ENCODE measurements around the gene FER. TPM values are rescaled to one million over a fixed set of nuclear protein-coding genes. Genes with fewer than 3 reads are reported as not detected.

Gene FER
- total and polyA plus RNA-seq, 2 of the 8 experiments (the other 6 are each of a cell fraction or from before 2014, with no cell fraction given), result 1.3 to 15.8 TPM

DNA sequence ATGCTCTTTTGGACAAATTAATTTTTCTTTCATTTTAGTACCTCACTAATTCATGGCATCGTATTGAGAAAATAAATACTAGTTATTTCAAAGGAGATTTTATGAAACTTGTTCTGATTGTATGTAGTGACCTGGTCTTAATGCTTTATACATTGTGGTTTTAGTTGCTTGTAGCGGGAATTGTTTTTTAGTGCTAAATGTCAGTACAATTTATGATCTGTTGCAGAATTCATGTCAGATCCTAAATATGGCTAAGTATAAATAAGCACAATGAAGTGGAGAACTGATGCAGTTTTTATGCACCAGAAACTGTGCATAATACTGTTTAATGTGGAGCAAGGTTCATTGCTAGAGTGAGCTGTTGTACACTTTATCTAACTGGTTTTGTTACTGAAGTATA is 353.3 kb downstream of the FER start:
- H3K4me2 ChIP-seq (ENCODE audit: insufficient read depth in 1 of 2, low read depth in 2 of 2, low read length in 2 of 2), result no peak overlapping the region
- H3K9me3 ChIP-seq (ENCODE audit: insufficient read depth in 2 of 2, low read depth in 1 of 2, low read length in 1 of 2), result no peaks in the 10 kb centered on the region
- no peak overlapping the region for H2BK120ac ChIP-seq (replicated peaks; ENCODE audit: low read depth, low read length)
- no peaks in the 10 kb centered on the region for H3K36me3 ChIP-seq (ENCODE audit: control insufficient read depth in 2 of 4, insufficient read depth in 4 of 4, low read length in 3 of 4)
- no peak overlapping the region for H2BK5ac ChIP-seq (ENCODE audit: low read depth, low read length)
- H2AK5ac ChIP-seq (ENCODE audit: low read depth, low read length), result no peak overlapping the region
- CTCF ChIA-PET (ENCODE audit: partially characterized antibody), result no interaction called here
- H3K4me3 ChIP-seq (ENCODE audit: extremely low read depth in 1 of 4, insufficient read depth in 2 of 4, low read depth in 3 of 4, low read length in 4 of 4), result no peak overlapping the region
- no peak overlapping the region for H3K27ac ChIP-seq (ENCODE audit: low read depth, low read length)
- H3K4ac ChIP-seq (replicated peaks; ENCODE audit: insufficient read length, low read depth, low read length), result no peak overlapping the region
- H3K4me1 ChIP-seq (replicated peaks in 1 of 4; ENCODE audit: control insufficient read depth in 3 of 4, insufficient read depth in 4 of 4, low read length in 3 of 4), result no peaks in the 10 kb centered on the region; a peak in 1 of 7 replicates
- FAIRE-seq, result no peak
- H3K27me3 ChIP-seq (replicated peaks in 1 of 4; ENCODE audit: control insufficient read depth in 3 of 4, extremely low read depth in 1 of 4, insufficient read depth in 3 of 4, low read length in 3 of 4), result no peaks in the 10 kb centered on the region
- H2AFZ ChIP-seq (ENCODE audit: low read length), result no peak overlapping the region
- no peak overlapping the region for H4K5ac ChIP-seq (ENCODE audit: insufficient read length, low read depth, low read length)
- H3K18ac ChIP-seq (ENCODE audit: extremely low read depth, low read length), result no peak overlapping the region
- WGBS, 2 experiments (ENCODE audit: extremely low coverage in 1 of 2, insufficient coverage in 1 of 2, insufficient read length in 1 of 2, insufficient replicate concordance in 2 of 2, low coverage in 1 of 2, low lambda C conversion rate in 2 of 2, missing lambda C conversion rate in 1 of 2), result 91% methylated on average over 2 of the region's 2 CpGs; no CpG with 5 or more reads in 1 of the 2 experiments
- H4K91ac ChIP-seq (replicated peaks; ENCODE audit: insufficient read length, low read length), result no peak overlapping the region
- no peak overlapping the region for H3K23ac ChIP-seq (ENCODE audit: insufficient read length)
- no peak overlapping the region for H2BK12ac ChIP-seq (ENCODE audit: low read depth, low read length)
- no peaks in the 10 kb centered on the region for H3K79me1 ChIP-seq (ENCODE audit: low read depth, low read length)
- DNase-seq (ENCODE audit: low read depth in 1 of 2, low spot score in 2 of 2), result no peak
- no peak overlapping the region for H2BK15ac ChIP-seq (ENCODE audit: low read length)
- no peak overlapping the region for H3K14ac ChIP-seq (ENCODE audit: insufficient read length)
- POLR2A ChIA-PET (ENCODE audit: partially characterized antibody), result no interaction called here
- no peaks in the 10 kb centered on the region for H3K23me2 ChIP-seq (ENCODE audit: low read depth, low read length)
- H4K20me1 ChIP-seq (replicated peaks in 1 of 2; ENCODE audit: control insufficient read depth in 1 of 2, insufficient read depth in 2 of 2, low read length in 2 of 2), result no peaks in the 10 kb centered on the region
- H4K8ac ChIP-seq (ENCODE audit: extremely low read depth, insufficient read depth, low read length), result no peak overlapping the region
- no peak overlapping the region for H2BK20ac ChIP-seq (ENCODE audit: low read length)
- H3K56ac ChIP-seq (replicated peaks; ENCODE audit: insufficient read length, low read depth, low read length), result no peak overlapping the region
- no peaks in the 10 kb centered on the region for H3K79me2 ChIP-seq (ENCODE audit: control insufficient read depth in 1 of 2, insufficient read depth in 2 of 2, low read length in 2 of 2)
- H3K9ac ChIP-seq (replicated peaks in 1 of 4; ENCODE audit: extremely low read depth in 1 of 4, low read depth in 3 of 4, low read length in 3 of 4), result no peak overlapping the region
- TF ChIP-seq PHF8 (conservative IDR thresholded peaks at IDR 0.05; ENCODE audit: low read depth, low read length), result no peak
- no peak for TF ChIP-seq RBBP5 (IDR thresholded peaks at IDR 0.05; ENCODE audit: borderline replicate concordance, low read depth, low read length)
- TF ChIP-seq GABPA (IDR thresholded peaks at IDR 0.05; ENCODE audit: borderline replicate concordance, insufficient read depth, low read length), result no peak
- TF ChIP-seq SP2 (IDR thresholded peaks at IDR 0.05; ENCODE audit: low read length), result no peak
- no peak for TF ChIP-seq NRF1 (IDR thresholded peaks at IDR 0.05; ENCODE audit: low read depth, low read length)
- TF ChIP-seq SAP30 (IDR thresholded peaks at IDR 0.05; ENCODE audit: insufficient read depth, insufficient replicate concordance, low read length), result no peak
- no peak for TF ChIP-seq CEBPB (IDR thresholded peaks at IDR 0.05; ENCODE audit: low read depth, low read length)
- no peak for TF ChIP-seq HDAC6 (IDR thresholded peaks at IDR 0.05; ENCODE audit: low read depth, low read length)
- no peak for TF ChIP-seq SUZ12 (IDR thresholded peaks at IDR 0.05; ENCODE audit: low read length)
- no peak for TF ChIP-seq MAFK (IDR thresholded peaks at IDR 0.05; ENCODE audit: low read depth, low read length)
- no peak for TF ChIP-seq BRCA1 (IDR thresholded peaks at IDR 0.05; ENCODE audit: low read depth, low read length)
- no peak for TF ChIP-seq POLR2A (IDR thresholded peaks at IDR 0.05; ENCODE audit: control extremely low read depth in 1 of 2, low read depth in 2 of 2, low read length in 2 of 2)
- TF ChIP-seq POLR2AphosphoS5 (IDR thresholded peaks at IDR 0.05; ENCODE audit: low read depth, low read length), result no peak
- TF ChIP-seq NANOG (IDR thresholded peaks at IDR 0.05; ENCODE audit: insufficient read depth, low read depth, low read length, poor library complexity, severe bottlenecking), result no peak
- no peak for TF ChIP-seq SP4 (IDR thresholded peaks at IDR 0.05; ENCODE audit: low read length)
- TF ChIP-seq JUND (IDR thresholded peaks at IDR 0.05; ENCODE audit: low read length), result no peak
- TF ChIP-seq CBX5 (IDR thresholded peaks at IDR 0.05; ENCODE audit: low read depth, low read length), result no peak
